ENCODE results near the gene FBXW7.
A peak's percentile ranks its signal among the peaks of the same experiment; 100 is the strongest.

Gene FBXW7

DNA sequence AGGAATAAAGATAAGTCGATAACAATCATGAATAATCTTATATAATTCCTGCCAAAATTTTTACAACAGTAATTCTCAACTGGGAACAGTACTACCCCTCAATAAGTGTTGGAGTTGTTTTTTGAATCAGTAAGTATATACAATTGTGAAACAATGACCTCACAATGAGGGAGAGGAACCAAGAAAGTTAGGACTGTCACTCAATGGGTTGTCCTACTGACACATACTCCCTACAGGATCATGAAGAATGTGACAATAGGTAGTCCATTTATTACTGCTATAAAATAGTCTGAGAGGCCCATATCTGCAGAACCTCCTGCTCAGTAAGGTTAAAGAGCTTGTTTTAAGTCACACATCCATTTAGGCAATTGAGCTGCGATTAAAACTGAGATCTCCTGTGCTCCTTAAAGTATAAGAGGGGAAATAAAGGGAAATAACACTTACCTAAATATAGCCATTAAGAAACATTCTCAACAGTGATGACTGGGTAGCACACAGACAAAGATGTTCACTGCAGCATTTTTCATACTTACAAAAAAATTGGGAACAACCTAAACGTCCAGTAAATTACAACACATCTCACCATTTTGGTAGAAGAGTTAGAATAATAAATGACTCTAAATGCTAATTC, 26.2 kb downstream of the FBXW7 start:
- DNase-seq: no peak

DNA sequence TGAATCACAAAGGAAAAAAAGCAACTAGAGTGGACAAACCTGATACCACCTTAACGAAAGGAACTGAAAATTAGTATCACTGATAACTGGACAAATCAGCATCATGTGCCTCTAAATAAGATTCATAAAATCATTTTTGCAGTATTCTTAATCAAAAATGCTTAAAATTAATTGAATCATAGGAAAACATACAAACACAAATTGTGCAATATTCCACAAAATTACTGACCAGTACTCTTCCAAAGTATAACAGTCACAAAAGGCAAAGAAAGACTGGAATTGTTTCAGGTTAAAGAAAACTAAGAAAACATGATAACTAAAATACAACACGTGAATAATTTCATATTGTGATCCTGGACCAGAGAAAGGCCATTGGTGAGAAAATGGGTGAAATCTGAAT, 27.1 kb downstream of the FBXW7 start:
- no peak for DNase-seq

GRCh38 chr4:152508386-152508785, 27.5 kb downstream of the FBXW7 start:
- no peak for DNase-seq

DNA sequence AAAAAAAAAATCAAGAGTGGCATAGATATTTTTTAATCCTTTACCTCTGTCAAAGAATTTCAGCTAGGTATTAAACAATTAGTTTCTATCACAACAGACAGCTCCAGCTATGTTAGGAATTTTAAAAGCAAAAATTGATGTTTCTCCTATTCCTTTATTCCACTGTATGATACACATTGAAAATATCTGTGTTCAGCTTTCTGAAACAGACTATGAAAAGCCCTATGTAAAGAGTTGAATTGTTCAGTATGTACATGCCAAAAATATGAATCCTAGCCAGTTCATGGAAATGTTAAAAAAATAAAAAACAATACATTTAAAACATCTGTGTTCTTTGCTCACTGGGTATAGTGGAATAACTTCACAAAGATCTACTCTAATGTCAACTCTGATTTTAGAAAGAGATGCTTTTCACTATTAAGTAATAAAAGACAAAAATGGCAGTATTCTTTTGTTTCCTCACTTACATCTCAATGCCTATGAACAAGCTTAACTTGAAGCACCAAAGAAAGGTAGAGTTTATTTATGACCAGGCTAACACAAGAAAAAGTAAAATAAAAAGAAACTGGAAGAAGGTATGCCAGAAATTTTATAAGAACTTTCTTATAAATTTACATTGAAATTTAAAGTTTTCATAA, 32.1 kb downstream of the FBXW7 start:
- no peak for DNase-seq

GRCh38 chr4:152501846-152502536, 33.9 kb downstream of the FBXW7 start:
- DNase-seq: no peak

GRCh38 chr4:152500800-152501434, 35.0 kb downstream of the FBXW7 start:
- peak; percentile 86 for DNase-seq

DNA sequence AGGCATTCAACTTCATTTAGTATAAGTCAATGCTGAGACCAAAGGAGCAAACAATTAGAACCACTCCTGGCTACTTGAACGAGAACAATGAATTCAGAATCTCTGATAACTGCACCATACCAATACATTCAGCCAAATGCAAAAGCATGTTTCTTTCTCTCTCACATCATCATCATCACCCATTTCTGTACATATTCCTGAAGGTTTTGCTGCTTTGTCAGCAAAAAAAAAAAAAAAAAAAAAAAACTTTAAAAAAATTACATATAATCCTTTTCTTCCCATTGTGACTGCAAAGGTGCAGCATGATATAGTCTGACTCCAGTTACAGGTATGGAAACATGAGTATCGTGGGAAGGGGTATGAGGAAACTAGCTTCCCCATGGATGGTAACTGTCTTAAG, 35.6 kb downstream of the FBXW7 start:
- DNase-seq: no peak

- no peak for DNase-seq
Observed at GRCh38 chr4:152499344-152499743, 36.5 kb downstream of the FBXW7 start.

DNA sequence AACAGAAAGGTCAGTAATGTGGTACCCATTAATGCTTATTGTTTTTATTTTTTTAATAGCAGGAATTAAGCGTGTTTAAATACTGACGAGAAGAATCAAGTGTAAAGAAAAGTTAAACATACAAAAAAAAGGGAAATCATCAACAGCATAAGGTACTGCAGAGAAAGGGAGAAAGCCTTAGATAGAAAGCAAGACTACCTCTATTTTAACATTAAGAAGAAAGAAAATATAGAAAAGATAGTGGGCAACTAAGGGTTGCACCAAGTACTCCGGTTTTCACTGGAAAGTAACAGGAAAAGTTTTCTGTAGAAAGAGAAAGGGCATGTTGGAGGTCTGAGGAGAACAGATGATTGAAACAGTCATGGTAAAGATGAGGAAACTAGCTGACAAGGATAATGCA, 41.9 kb downstream of the FBXW7 start:
- DNase-seq: no peak

DNA sequence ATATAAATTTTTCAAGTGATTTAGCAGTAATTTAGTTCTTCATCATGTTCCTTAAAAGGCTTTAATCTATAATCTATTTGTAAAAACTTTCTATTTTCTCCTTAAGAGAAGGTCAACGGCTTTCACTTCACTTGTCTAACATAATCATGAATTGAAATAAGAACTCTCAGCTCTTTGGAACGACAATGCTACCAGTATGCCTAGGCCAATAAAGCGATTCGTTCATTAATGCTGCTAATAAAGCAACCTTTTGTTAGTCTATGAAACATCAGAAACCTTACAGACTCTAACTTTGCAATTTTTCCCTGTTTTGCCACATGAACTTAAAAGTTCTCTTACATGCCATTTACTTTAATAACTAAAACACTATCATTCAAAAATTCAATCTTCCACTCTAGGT, 47.6 kb downstream of the FBXW7 start:
- DNase-seq: no peak

DNA sequence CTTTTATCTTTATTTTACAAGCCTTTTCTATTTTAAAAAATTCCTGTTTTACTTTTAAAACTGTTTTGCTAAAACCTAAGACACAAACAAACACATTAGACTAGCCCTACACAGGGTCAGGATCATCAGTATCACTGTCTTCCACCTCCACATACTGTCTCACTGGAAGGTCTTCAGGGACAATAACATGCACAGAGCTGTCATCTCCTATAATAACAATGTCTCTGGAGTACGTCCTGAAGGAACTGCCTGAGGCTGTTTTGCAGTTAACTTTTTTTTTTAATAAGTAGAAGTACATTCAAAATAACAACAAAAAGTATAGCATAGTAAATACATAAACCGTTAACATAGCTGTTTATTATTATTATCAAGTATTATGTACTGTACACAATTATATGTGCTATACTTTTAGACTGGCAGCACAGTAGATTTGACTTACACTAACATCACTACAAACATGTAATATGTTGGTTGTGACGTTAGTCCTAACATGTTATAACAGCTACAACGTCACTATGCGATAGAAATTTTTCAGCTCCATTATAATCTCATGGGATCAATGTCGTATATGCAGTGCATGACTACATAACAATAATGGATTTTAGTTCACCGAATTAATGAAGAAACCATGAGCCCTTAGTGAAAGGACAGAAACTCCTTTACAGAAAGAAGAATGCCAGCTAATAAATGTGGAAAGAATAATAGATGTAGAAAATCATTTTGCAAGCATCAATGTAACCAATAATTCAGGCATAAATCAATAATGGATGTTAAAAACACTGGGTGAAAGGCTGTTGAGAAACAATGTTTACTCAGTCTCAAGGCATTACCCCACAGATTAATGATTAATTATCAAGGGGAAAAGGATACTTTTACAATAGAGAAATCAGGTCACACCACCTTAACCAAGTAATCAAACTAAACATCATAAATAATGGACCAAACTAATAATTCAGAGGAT, 49.2 kb downstream of the FBXW7 start:
- no peak for DNase-seq

GRCh38 chr4:152485726-152486276, 50.1 kb downstream of the FBXW7 start:
- DNase-seq: no peak

DNA sequence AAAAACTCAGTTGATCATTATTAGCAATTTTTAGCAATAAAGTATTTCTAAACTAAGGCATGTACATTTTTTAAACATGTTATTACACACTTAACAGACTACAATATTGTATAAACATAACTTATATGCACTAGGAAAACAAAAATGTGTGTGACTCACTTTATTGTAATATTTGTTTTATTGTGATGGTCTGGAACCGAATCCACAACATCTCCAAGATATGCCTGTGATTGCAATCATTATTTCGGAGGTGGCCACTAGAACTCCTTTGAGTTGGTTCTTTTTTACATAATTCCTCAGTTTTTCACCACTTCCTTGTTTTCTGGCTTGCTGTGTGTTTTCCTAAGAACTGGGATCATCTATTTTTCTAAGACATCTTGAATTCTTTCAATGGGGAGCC, 53.7 kb downstream of the FBXW7 start:
- DNase-seq: no peak

DNA sequence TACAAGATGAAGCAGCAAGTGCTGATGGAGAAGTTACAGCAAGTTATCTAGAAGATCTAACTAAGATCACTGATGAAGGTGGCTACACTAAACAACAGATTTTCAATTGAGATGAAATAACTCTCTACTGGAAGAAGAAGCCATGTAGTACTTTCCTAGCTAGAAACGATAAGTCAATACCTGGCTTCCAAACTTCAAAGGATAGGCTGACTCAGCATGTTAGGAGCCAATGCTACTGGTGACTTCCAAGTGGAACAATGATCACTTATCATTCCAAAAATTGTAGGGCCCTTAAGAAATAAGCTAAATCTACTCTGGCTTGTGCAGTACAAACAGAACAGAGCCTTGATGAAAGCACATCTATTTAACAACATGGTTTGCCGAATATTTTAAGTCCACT, 55.0 kb downstream of the FBXW7 start:
- DNase-seq: no peak

- DNase-seq: no peak
Observed at GRCh38 chr4:152480326-152480725, 55.6 kb downstream of the FBXW7 start.

GRCh38 chr4:152479428-152480026, 56.4 kb downstream of the FBXW7 start:
- no peak for DNase-seq

DNA sequence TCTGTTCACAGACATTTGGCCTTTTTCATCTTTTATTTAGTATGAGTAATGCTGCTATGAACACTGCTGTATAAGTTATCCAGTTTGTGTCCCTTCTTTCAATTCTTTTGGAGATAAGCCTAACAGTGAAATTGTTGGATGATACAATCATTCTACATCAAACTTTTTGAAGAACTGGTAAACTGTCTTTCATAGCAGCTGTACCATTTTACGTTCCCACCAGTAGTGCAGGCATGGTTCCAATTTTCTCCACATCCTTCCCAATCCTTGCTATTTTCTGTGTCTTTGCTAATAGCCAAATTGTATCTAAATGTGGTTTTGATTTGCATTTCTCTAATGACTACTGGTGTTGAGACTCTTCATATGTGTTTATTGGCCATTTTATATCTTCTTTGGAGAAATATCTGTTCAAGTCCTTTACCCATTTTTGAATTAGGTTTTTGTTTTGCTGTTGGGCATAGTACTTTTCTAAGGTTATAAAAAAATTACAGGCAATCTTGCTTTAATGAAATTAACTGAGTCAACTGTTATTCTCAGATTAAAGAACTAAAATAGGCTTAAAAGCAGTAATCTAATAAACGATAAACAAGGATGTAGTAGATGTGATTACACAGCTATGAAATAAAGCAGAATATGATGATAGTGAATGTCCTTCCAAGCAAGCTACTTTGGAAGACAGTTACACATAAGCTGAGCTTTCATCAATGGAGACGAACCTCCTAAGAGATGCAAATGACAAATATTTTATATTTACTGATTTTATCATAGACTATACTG, 57.2 kb downstream of the FBXW7 start:
- no peak for DNase-seq

DNA sequence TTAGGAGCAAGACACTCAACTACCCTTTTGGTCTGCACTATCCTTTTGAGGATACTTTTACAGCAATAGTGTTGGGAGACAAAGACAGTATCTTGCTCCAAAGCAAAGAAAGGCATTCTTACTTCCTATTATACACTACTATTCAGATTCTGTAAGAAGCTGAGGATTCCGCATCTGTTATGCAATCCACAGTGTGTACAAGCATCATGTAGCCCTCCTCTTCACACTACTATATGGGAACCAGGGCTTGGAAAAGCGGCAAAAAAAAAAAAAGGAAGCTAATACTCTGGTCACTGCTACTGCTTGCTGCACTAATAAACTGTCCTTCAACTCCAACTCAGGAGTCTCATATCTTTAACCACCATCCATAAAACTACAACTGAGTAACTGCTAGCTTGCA, 59.1 kb downstream of the FBXW7 start:
- no peak for DNase-seq

DNA sequence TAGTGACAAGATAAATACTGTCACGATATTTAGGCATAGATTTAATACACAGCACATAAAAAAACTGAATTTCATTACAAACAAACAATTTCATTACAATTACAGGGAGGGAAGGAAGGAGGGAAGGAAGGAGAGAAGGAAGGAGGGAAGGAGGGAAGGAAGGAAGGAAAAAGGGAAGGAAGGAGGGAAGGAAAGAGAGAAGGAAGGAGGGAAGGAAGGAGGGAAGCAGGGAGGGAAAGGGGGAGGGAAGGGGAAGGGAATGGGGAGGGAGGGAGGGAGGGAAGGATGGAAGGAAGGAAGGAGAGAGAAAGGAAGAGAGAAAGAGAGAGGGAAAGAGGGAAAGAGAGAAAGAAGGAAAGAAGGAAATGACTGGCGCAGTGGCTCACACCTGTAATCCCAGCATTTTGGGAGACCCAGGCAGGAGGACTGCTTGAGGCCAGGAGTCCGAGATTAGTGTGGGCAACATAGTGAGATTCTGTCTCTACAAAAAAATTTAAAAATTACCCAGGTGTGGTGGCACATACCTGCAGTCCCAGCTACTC, 64.6 kb downstream of the FBXW7 start:
- no peak for DNase-seq

GRCh38 chr4:152468408-152468807, 67.5 kb downstream of the FBXW7 start:
- no peak for DNase-seq

GRCh38 chr4:152467101-152467500, 68.8 kb downstream of the FBXW7 start:
- DNase-seq: peak; percentile 58 to 60

Measured in Kasumi-1 (cell line).